Esophagus muscularis mucosa (tissue), 4 donors: Measurements from ENCODE around the gene CDHR4. TPM values are rescaled to one million over a fixed set of nuclear protein-coding genes. Genes with fewer than 3 reads are reported as not detected.
"Not testable (repeated sequence)": the region's sequence is repeated elsewhere in the genome, so short reads cannot be mapped to it uniquely, and the experiment has no call there.

Experiments
- DNase-seq: peaks from one replicate; pipeline ENCODE4 v3.0.0-alpha.2; 2017; ENCODE audit errors: extremely low spot score
- H3K27ac ChIP-seq, 4 donors: fragments of 200-600 bp; sonication (generic); replicated peaks in 1 of 4; 1 replicate in 3 of 4; 2 replicates in 1 of 4; pipeline ENCODE4 v1.5.1; 2016 to 2019; ENCODE audit warnings: mild to moderate bottlenecking in 1 of 4
- H3K27me3 ChIP-seq, 4 donors: fragments of 200-600 bp; sonication (generic); one replicate each; pipeline versions ENCODE4 v1.5.1 to v1.6.0; 2016 to 2019
- H3K36me3 ChIP-seq, 4 donors: fragments of 200-600 bp; sonication (generic); one replicate each; pipeline ENCODE4 v1.5.1; 2016 to 2019
- H3K4me1 ChIP-seq, 4 donors: fragments of 200-600 bp; sonication (generic); one replicate each; pipeline ENCODE4 v1.5.1; 2016 to 2019
- H3K4me3 ChIP-seq, 4 donors: fragments of 200-600 bp; sonication (generic); 1 replicate in 2 of 4; 2 replicates in 2 of 4; pipeline ENCODE4 v1.5.1; 2016 to 2019; ENCODE audit warnings: mild to moderate bottlenecking in 4 of 4, moderate library complexity in 1 of 4
- H3K9me3 ChIP-seq, 4 donors: fragments of 200-600 bp; sonication (generic); 1 replicate in 3 of 4; 2 replicates in 1 of 4; pipeline ENCODE4 v1.5.1; 2016 to 2019
- EP300 ChIP-seq: sonication (generic); formaldehyde crosslinking; IDR thresholded peaks from one replicate; pipeline ENCODE4 v1.6.1; 2017; ENCODE audit warnings: antibody characterized with exemption
- POLR2A ChIP-seq: fragments of 450-650 bp; IDR thresholded peaks from one replicate; pipeline ENCODE4 v1.6.1; 2017; ENCODE audit warnings: antibody characterized with exemption, moderate library complexity, mild to moderate bottlenecking, low read depth
- POLR2AphosphoS5 ChIP-seq, 2 donors: sonication (generic); formaldehyde crosslinking; IDR thresholded peaks; one replicate each; pipeline ENCODE4 v1.6.1; 2017; ENCODE audit warnings: antibody characterized with exemption in 2 of 2
- WGBS: methylation state at CpG from one replicate; pipeline ENCODE4 v1.1.5; 2018; 5-methylcytosine and 5-hydroxymethylcytosine counted together
- intact Hi-C: fragments of 100-400 bp; cut with DNase I; formaldehyde crosslinking; loops from one replicate; pipeline ENCODE4 v1.15.1; 2023
- total RNA-seq, 4 donors: library from RNA; depleted of rRNA; stranded (reverse); fragments of >200 nt; gene quantifications; one replicate each; pipeline versions ENCODE4 v1.1.0 to v1.2.1, GENCODE V29; 2016
- TF ChIP-seq, protein P1 (sequence below), 3 experiments: fragments of 200-600 bp in 2 of 3; fragments of 450-650 bp in 1 of 3; sonication (generic) in 2 of 3; IDR thresholded peaks; one replicate each; pipeline ENCODE4 v1.5.1; 2017 to 2019; ENCODE audit warnings: antibody characterized with exemption in 3 of 3, mild to moderate bottlenecking in 2 of 3, moderate library complexity in 1 of 3

Gene CDHR4
- total RNA-seq, 4 donors from 2014 or later: 0.17 TPM; not detected in 3

DNA sequence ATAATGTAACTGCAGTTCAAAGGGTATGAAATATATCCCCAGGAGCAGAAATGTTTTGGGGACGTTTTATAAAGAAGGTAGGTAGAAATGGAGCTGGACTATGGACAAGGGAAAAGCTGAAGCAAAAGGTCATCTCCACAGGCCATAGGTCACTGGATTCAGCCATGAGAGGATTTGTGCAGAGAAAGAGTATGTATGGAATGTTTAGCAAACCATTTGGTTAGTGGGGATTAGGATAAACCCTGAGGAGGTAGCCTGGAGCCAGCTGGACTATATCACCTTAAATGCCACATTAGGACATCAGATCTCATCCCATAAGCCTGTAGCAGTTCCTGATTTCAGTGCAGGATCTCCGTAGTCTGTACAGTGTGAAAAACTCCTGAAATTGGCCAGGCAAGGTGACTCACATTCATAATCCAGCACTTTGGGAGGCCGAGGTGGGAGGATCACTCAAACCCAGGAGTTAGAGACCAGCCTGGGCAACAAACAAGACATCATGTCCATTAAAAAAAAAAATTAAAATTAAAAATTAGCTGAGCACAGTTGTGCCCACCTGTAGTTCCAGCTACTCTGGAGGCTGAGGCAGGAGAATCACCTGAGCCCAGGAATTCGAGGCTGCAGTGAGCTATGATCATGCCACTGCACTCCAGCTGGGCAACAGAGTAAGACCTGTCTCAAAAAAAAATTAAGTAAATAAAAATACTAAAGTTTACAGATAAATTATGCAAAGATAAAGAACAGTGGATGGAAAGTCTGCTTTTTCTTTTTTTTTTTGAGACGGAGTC, 18.1 kb downstream of the CDHR4 start:
- Histone ChIP-seq H3K27ac (no peak overlapping the region), H3K36me3 (peaks cover 4 to 51% (median 33%) of the 10 kb centered on the region in 4 donors), H3K4me3 (no peak overlapping the region), H3K4me1 (peaks cover 45 to 74% (median 64%) of the 10 kb centered on the region in 4 donors), H3K9me3 (no peaks in the 10 kb centered on the region), H3K27me3 (peaks cover 0 to 3% (median 0%) of the 10 kb centered on the region in 4 donors)
- TF ChIP-seq, protein P1, sequence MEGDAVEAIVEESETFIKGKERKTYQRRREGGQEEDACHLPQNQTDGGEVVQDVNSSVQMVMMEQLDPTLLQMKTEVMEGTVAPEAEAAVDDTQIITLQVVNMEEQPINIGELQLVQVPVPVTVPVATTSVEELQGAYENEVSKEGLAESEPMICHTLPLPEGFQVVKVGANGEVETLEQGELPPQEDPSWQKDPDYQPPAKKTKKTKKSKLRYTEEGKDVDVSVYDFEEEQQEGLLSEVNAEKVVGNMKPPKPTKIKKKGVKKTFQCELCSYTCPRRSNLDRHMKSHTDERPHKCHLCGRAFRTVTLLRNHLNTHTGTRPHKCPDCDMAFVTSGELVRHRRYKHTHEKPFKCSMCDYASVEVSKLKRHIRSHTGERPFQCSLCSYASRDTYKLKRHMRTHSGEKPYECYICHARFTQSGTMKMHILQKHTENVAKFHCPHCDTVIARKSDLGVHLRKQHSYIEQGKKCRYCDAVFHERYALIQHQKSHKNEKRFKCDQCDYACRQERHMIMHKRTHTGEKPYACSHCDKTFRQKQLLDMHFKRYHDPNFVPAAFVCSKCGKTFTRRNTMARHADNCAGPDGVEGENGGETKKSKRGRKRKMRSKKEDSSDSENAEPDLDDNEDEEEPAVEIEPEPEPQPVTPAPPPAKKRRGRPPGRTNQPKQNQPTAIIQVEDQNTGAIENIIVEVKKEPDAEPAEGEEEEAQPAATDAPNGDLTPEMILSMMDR (IDR thresholded peaks at IDR 0.05): no peak
- TF ChIP-seq EP300 (no peak), POLR2AphosphoS5 (IDR thresholded peaks at IDR 0.05) (no peak), POLR2A (no peak)
- 82% methylated on average over 5 of the region's 5 CpGs for WGBS
- no peak for DNase-seq
- intact Hi-C loops: no loop called here

DNA sequence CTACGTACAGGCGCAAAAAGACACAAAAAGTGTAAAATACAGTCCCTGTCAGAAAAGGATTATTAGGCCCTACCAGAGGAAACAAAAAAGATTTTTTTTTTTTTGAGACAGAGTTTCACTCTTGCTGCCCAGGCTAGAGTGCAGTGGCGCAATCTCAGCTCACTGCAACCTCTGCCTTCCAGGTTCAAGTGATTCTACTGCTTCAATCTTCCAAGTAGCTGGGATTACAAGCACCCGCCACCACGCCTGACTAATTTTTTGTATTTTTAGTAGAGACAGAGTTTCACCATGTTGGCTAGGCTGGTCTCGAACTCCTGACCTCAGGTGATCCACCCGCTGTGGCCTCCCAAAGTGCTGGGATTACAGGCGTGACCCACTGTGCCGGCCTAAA, 18.7 kb downstream of the CDHR4 start:
- H3K4me1 ChIP-seq: peaks cover 45 to 79% (median 64%) of the 10 kb centered on the region in 4 donors
- H3K9me3 ChIP-seq, H3K4me3 ChIP-seq, intact Hi-C loops, H3K27me3 ChIP-seq, DNase-seq, H3K27ac ChIP-seq: not testable (repeated sequence)
- WGBS: 93% methylated on average over 9 of the region's 9 CpGs
- peaks cover 4 to 55% (median 33%) of the 10 kb centered on the region in 4 donors for H3K36me3 ChIP-seq

GRCh38 chr3:49780080-49780974, 19.3 kb downstream of the CDHR4 start:
- Histone ChIP-seq H3K27ac (no peak overlapping the region), H3K27me3 (no peaks in the 10 kb centered on the region), H3K4me1 (peaks cover 44 to 82% (median 65%) of the 10 kb centered on the region in 4 donors), H3K4me3 (no peak overlapping the region), H3K9me3 (no peaks in the 10 kb centered on the region), H3K36me3 (peaks cover 4 to 56% (median 34%) of the 10 kb centered on the region in 4 donors)
- whole genome bisulfite sequencing: 57% methylated on average over 4 of the region's 4 CpGs
- no peak for DNase-seq
- TF ChIP-seq POLR2AphosphoS5 (IDR thresholded peaks at IDR 0.05) (no peak), EP300 (no peak), POLR2A (no peak)
- TF ChIP-seq, protein P1 (IDR thresholded peaks at IDR 0.05): no peak
- intact Hi-C loops: no loop called here

DNA sequence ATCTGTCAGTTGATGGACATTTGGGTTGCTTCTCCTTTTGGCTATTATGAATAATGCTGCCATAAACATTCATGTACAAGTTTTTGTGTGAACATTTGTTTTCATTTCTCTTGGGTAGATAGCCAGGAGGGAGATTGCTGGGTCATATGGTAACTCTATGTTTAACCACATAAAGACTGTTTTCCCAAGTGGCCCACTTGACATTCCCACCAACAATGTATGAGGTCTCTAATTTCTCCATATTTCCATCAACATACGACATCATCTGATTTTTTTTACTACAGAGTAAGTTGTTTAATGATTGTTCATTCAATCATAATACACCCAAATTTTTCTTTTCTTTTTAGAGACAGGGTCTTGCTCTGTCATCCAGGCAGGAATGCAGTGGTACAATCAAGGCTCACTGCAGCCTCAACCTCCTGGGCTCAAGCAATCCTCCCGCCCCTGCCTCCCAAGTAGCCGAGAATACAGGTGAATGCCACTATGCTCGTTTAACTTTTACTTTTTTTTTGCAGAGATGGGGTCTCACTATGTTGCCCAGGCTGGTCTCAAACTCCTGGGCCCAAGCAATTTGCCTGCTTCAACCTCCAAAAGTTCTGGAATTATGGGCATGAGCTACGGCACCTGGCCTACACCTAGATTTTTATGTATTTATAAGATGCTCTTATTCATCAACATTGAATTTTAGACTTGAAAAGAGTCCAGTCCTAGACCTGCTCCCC, 20.2 kb downstream of the CDHR4 start:
- Histone ChIP-seq H3K27ac (no peak overlapping the region), H3K36me3 (peaks cover 4 to 52% (median 33%) of the 10 kb centered on the region in 4 donors), H3K4me3 (no peak overlapping the region), H3K27me3 (no peaks in the 10 kb centered on the region), H3K4me1 (peaks cover 43 to 82% (median 64%) of the 10 kb centered on the region in 4 donors), H3K9me3 (no peaks in the 10 kb centered on the region)
- 88% methylated on average over 5 of the region's 5 CpGs for WGBS
- DNase-seq: no peak
- TF ChIP-seq POLR2A: no peak
- TF ChIP-seq EP300: no peak
- TF ChIP-seq, protein P1 (IDR thresholded peaks at IDR 0.05): no peak
- no peak for TF ChIP-seq POLR2AphosphoS5 (IDR thresholded peaks at IDR 0.05)
- intact Hi-C loops: no loop called here

GRCh38 chr3:49776101-49776500, 23.6 kb downstream of the CDHR4 start:
- H3K36me3 ChIP-seq: peaks cover 0 to 20% (median 16%) of the 10 kb centered on the region in 4 donors
- DNase-seq, intact Hi-C loops, H3K27me3 ChIP-seq, H3K27ac ChIP-seq, H3K4me3 ChIP-seq, H3K9me3 ChIP-seq: not testable (repeated sequence)
- WGBS: 87% methylated on average over 8 of the region's 8 CpGs
- H3K4me1 ChIP-seq: peaks cover 19 to 56% (median 35%) of the 10 kb centered on the region in 4 donors
